Measurements from ENCODE around the gene SUGCT. TPM values are rescaled to one million over a fixed set of nuclear protein-coding genes. Genes with fewer than 3 reads are reported as not detected.
A peak's percentile ranks its signal among the peaks of the same experiment; 100 is the strongest.
"Not testable (repeated sequence)": the region's sequence is repeated elsewhere in the genome, so short reads cannot be mapped to it uniquely, and the experiment has no call there.

Gene SUGCT
- total RNA-seq (2014; rRNA removed; shearing (Covaris generic)): 14.4 and 14.6 TPM in 2 replicates
- 6.8 and 8.7 TPM in 2 replicates for polyA plus RNA-seq (2015; cell fraction: cytosol; rRNA removed)
- polyA plus RNA-seq (2015; cell fraction: nucleus; rRNA removed): 1.7 and 2.6 TPM in 2 replicates

GRCh38 chr7:40134428-40135316, at the start of gene SUGCT, which contains the start of gene MPLKIP:
TSS of gene SUGCT (plus strand) at chr7:40135005.
TSS of gene MPLKIP (minus strand) at chr7:40134622. CDS start at chr7:40134567, 55 bp downstream.
- in situ Hi-C loops (cut with HindIII; ENCODE audit: low pct_unique_long_range_greater_than_20kb, low sequenced_read_pairs): no loop called here

GRCh38 chr7:40092182-40092581, 42.6 kb upstream of the SUGCT start:
- in situ Hi-C loops (cut with HindIII; ENCODE audit: low pct_unique_long_range_greater_than_20kb, low sequenced_read_pairs): no loop called here
- DNase-seq (ENCODE audit: low read depth, low spot score): no peak

More at GRCh38 chr7:40134428-40135316, at the start of gene SUGCT, which contains the start of gene MPLKIP:
- DNase-seq (ENCODE audit: low read depth, low spot score): peak; percentile 89

- DNase-seq (ENCODE audit: low read depth, low spot score): no peak
- in situ Hi-C loops (cut with HindIII; ENCODE audit: low pct_unique_long_range_greater_than_20kb, low sequenced_read_pairs): no loop called here
Observed at GRCh38 chr7:40093631-40094350, 41.0 kb upstream of the SUGCT start.

DNA sequence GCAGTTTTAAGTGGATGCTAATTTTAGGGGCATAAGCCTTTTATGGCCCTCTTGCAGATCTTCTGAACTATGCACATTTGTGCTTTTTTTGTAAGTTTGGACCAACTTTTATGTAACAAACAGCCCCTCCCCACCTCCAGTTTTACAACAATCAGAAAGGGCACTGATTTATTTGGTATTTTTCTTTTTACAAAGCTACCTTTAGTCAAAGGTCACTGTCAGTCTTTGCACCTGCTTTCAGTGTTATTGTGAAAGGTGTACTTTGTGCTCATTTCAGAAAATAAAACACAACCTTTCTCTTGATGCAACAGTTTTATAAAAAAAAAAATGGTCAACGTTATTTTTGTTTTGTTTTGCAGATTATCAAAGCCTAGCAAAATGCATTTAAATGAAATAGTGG, 39.6 kb upstream of the SUGCT start:
- in situ Hi-C loops (cut with HindIII; ENCODE audit: low pct_unique_long_range_greater_than_20kb, low sequenced_read_pairs): no loop called here

DNA sequence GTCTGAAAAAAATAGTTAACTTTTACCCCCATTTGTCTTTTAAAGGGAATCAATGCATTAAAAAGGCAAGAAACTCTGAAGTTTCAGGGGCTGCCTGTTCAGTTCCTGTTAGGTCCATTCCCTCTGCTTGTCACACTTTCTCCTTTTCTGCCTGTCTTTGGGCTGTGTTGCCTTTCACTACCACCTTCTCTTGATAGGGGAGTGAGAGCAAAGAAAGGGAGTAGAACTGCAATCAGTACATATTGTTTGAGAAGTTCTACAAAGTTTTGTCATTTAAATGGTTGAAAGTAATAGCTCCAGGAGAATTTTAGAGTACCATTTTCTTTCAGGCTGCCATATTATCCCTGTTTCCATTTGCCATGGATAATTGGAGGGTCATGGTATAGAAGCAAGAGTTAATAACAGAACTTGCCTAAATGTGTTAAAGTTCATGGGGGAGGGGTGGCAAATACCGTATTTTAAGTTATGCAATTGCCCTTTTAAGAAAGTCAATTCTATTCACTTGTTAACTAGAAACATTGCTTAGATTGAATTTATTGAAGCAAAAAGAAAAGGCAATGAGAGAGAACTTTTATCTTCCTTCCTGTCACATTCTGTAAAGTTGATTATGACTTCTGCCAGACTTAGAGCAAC, 39.0 kb upstream of the SUGCT start:
- no peak for DNase-seq (ENCODE audit: low read depth, low spot score)
- in situ Hi-C loops (cut with HindIII; ENCODE audit: low pct_unique_long_range_greater_than_20kb, low sequenced_read_pairs): no loop called here

More for the DNA sequence above, 39.6 kb upstream of the SUGCT start:
- DNase-seq (ENCODE audit: low read depth, low spot score): no peak

DNA sequence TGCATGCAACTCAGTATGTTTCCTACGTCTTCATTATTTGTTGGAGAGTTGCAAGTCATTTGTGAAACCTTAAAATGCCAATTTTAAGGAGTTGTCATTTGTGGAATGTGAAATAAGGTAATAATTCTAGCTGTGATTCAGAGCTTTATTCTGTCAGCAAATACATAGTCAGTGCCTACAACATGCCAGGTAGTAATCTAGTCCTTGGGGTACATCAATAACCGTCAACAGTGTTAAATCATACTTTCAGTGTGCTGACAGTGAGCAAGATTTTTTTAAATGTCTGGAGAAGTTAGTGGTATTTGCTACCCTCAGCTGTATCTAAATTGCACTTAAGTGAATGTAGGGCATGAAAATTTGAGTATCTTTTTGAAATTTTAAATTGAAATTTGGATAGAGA, 37.1 kb upstream of the SUGCT start:
- DNase-seq (ENCODE audit: low read depth, low spot score): no peak
- in situ Hi-C loops (cut with HindIII; ENCODE audit: low pct_unique_long_range_greater_than_20kb, low sequenced_read_pairs): no loop called here

- in situ Hi-C loops (cut with HindIII; ENCODE audit: low pct_unique_long_range_greater_than_20kb, low sequenced_read_pairs): no loop called here
- no peak for DNase-seq (ENCODE audit: low read depth, low spot score)
Observed at GRCh38 chr7:40098810-40099209, 36.0 kb upstream of the SUGCT start.

- DNase-seq (ENCODE audit: low read depth, low spot score): no peak
- in situ Hi-C loops (cut with HindIII; ENCODE audit: low pct_unique_long_range_greater_than_20kb, low sequenced_read_pairs): no loop called here
Observed at GRCh38 chr7:40099837-40100236, 35.0 kb upstream of the SUGCT start.

DNA sequence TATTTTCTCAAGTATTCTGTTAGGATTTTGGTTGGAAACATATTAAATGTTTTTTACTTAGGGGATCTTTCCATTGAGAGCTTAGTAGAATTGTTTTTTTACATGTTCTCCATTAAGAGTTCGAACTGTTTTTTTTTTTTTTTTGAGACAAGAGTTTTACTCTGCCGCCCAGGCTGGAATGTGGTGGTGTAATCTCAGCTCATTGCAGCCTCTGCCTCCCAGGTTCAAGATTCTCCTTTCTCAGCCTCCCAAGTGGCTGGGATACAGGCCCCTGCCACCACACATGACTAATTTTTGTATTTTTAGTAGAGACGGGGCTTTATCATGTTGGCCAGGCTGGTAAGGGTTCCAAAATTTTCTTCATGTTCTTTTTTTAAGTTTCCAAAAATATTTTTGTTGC, 33.6 kb upstream of the SUGCT start:
- in situ Hi-C loops (cut with HindIII; ENCODE audit: low pct_unique_long_range_greater_than_20kb, low sequenced_read_pairs): no loop called here
- DNase-seq (ENCODE audit: low read depth, low spot score): no peak

DNA sequence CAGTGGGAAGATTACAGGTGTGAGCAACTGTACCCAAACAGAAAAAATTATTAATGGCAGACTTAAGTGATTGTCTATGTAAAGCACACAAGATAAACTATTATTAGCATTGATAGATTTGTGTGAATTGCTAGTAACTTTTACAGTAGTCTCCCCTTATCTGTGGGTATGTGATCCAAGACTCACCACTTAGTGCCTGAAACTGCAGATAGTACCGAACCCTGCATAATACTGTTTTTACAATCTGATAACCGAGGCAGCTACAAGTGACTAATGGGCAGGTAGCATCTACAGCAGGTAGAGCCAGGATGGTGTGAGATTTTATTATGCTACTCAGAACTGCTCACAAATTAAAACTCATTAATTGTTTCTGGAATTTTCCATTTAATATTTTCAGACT, 31.9 kb upstream of the SUGCT start:
- DNase-seq (ENCODE audit: low read depth, low spot score): no peak
- in situ Hi-C loops (cut with HindIII; ENCODE audit: low pct_unique_long_range_greater_than_20kb, low sequenced_read_pairs): no loop called here

GRCh38 chr7:40105879-40106473, 28.8 kb upstream of the SUGCT start:
- DNase-seq (ENCODE audit: low read depth, low spot score): no peak
- in situ Hi-C loops (cut with HindIII; ENCODE audit: low pct_unique_long_range_greater_than_20kb, low sequenced_read_pairs): no loop called here

DNA sequence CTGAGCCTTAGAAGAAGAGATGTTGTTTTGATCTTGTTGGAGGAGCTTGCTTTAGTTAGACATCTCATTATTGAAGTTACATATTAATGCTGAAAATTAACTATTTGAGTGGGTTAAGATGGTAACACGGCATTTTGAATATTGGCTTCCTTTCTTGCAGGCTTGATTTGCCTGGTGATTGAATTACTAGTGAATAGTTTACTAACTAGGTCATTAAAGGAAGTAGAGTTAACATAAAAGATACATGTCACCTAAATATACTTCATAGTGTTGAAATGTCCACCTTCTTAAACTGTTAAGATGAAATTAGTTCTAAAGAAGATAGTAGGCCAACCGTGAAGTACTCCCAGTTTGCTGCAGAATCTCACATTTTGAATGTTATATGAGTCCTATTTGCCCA, 18.9 kb upstream of the SUGCT start:
- no peak for DNase-seq (ENCODE audit: low read depth, low spot score)
- in situ Hi-C loops (cut with HindIII; ENCODE audit: low pct_unique_long_range_greater_than_20kb, low sequenced_read_pairs): no loop called here

DNA sequence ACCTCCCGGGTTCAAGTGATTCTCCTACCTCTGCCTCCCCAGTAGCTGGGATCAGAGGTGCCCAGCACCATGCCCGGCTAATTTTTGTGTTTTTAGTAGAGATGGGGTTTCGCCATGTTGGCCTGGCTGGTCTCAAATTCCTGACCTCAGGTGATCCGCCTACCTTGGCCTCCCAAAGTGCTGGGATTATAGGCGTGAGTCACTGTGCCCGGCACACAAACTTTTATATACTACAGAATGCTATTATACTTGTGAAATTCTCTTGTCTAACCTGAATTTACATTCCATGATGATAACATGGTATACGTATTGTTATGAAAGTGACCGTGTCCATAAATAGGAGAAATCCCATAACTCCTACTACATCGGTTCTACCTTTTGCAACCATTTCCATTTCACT, 17.6 kb upstream of the SUGCT start:
- DNase-seq (ENCODE audit: low read depth, low spot score); in situ Hi-C loops (cut with HindIII; ENCODE audit: low pct_unique_long_range_greater_than_20kb, low sequenced_read_pairs): not testable (repeated sequence)

DNA sequence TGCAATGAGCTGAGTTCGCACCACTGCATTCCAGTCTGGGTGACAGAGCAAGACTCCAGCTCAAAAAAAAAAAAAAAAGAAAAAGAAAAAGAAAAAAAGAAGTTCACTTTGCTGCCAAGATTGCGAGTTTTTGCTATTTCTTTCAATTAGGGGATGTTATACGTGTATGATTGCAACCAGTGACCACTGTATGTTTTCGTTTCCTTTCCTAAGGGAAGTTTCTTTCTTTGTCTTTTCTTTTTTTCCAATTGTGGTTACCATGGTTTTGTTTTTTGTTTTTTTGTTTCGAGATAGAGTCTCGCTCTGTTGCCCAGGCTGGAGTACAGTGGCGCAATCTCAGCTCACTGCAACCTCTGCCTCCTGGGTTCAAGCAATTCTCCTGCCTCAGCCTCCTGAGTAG, 16.6 kb upstream of the SUGCT start:
- DNase-seq (ENCODE audit: low read depth, low spot score); in situ Hi-C loops (cut with HindIII; ENCODE audit: low pct_unique_long_range_greater_than_20kb, low sequenced_read_pairs): not testable (repeated sequence)

DNA sequence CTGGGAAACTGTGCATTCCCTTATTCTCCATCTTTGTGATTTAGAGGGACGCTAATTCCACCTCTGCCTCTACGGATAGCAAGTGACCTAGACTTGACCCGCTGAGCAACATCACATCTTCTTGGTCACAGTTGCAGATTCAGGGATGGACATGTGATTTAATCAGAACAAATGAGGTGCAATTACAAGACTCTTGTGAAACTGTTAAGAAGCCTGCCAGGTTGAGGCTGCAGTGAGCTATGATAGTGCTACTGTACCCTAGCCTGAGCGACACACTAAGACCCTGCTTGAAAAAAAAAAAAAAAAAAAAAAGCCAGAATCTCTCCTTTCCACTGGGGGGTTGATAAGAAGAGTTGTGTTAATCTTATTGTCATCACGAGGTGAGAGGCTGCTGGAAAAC, 14.8 kb upstream of the SUGCT start:
- no peak for DNase-seq (ENCODE audit: low read depth, low spot score)

DNA sequence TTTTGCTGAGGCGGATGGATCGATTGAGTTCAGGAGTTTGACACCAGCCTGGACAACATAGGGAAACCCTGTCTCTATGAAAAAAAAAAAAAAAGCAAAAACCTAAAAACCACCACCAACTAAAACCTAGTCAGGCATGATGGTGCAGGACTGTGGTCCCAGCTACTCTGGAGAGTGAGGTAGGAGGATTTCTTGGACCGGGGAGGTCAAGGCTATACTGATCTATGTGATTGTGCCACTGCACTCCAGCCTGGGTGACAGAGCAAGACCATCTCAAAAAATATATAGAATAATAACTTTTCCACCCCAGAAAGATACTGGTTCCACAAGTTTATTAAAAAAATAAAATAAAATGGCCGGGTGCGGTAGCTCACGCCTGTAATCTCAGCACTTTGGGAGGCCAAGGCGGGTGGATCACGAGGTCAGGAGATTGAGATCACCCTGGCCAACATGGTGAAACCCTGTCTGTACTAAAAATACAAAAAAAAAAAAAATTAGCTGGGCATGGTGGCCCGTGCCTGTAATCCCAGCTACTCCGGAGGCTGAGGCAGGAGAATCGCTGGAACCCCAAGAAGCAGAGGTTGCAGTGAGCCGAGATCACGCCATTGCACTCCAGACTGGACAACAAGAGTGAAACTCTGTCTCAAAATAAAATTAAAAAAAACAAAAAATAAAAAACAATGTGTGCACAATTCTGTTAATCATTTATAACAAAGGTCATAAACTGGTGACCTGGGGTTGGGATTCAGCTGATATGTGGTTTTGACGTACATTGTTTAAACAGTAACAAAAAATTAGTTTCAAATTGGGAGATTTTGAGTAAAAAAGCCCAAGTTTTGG, 12.5 kb upstream of the SUGCT start:
- in situ Hi-C loops (cut with HindIII; ENCODE audit: low pct_unique_long_range_greater_than_20kb, low sequenced_read_pairs); DNase-seq (ENCODE audit: low read depth, low spot score): not testable (repeated sequence)

More for the DNA sequence above, 14.8 kb upstream of the SUGCT start:
- in situ Hi-C loops (cut with HindIII; ENCODE audit: low pct_unique_long_range_greater_than_20kb, low sequenced_read_pairs): no loop called here

GRCh38 chr7:40122940-40123254, 11.9 kb upstream of the SUGCT start:
- in situ Hi-C loops (cut with HindIII; ENCODE audit: low pct_unique_long_range_greater_than_20kb, low sequenced_read_pairs): no loop called here
- DNase-seq (ENCODE audit: low read depth, low spot score): no peak
